K562 (cell line): Measurements from ENCODE around the gene HIPK2. TPM values are rescaled to one million over a fixed set of nuclear protein-coding genes. Genes with fewer than 3 reads are reported as not detected.

Experiments
- ATAC-seq: fragments of 200-7000 bp; cut with Tn5 transposase; 3 replicates; pipeline ENCODE4 v1.9.1; 2020; ENCODE audit warnings: moderate library complexity
- BruUV-seq: library from RNA; stranded (reverse); fragments of 400-500 nt; replicated peaks from 2 replicates; lab custom pipeline; 2021; lab: Mats Ljungman, UMichigan
- CTCF ChIA-PET: fragments of 300-600 bp; formaldehyde crosslinking; extraction: SDS; loops from one replicate; lab custom pipeline; 2021; ENCODE audit warnings: low intra/inter-chr PET ratio; lab: Yijun Ruan, JAX
- POLR2A ChIA-PET: fragments of 300-600, 350-650 bp; sonication (Branson Sonifier 250); formaldehyde crosslinking; extraction: SDS; loops from one replicate; lab custom pipeline; 2021; ENCODE audit warnings: antibody characterized with exemption, inconsistent platforms; lab: Yijun Ruan, JAX
- DNase-seq, 4 experiments: peaks; one replicate each; pipeline versions ENCODE4 v3.0.0 to v3.0.0-alpha.2; 2011 to 2018; ENCODE audit warnings: low spot score in 3 of 4, mixed read lengths in 3 of 4; ENCODE audit errors: extremely low read depth in 1 of 4
- FAIRE-seq: peaks from 2 replicates; lab custom pipeline; 2011; peaks lifted over from hg19 to GRCh38; lab: Jason Lieb, UNC
- H2AFZ ChIP-seq: 2 replicates; pipeline ENCODE4 v1.6.0; 2011; ENCODE audit warnings: low read depth, low read length, control low read depth, inconsistent platforms
- H3K27ac ChIP-seq: fragments of 200-600 bp; 3 replicates; pipeline ENCODE4 v1.8.0; 2011; ENCODE audit warnings: low read depth, mild to moderate bottlenecking, control low read depth, inconsistent platforms, low read length, moderate library complexity, mixed read lengths; ENCODE audit errors: extremely low read depth
- H3K27me3 ChIP-seq, 2 experiments: fragments of 300-600 bp in 1 of 2; 2 replicates in 1 of 2; 3 replicates in 1 of 2; pipeline versions ENCODE4 v1.6.0 to v1.8.0; 2011; ENCODE audit warnings: inconsistent platforms in 2 of 2, low read length in 2 of 2, mild to moderate bottlenecking in 1 of 2, mixed read lengths in 1 of 2, moderate library complexity in 1 of 2; ENCODE audit not compliant: control insufficient read depth in 2 of 2, insufficient read depth in 2 of 2
- H3K36me3 ChIP-seq: fragments of 300-600 bp; 3 replicates; pipeline ENCODE4 v1.8.0; 2011; ENCODE audit warnings: mild to moderate bottlenecking, low read length, inconsistent platforms; ENCODE audit not compliant: control insufficient read depth, insufficient read depth
- H3K4me1 ChIP-seq, 2 experiments: fragments of 200-600 bp in 1 of 2; replicated peaks in 1 of 2; 2 replicates in 1 of 2; 3 replicates in 1 of 2; pipeline versions ENCODE4 v1.5.1 to v1.8.0; 2011; ENCODE audit warnings: inconsistent platforms in 2 of 2, low read length in 2 of 2, mild to moderate bottlenecking in 1 of 2, mixed read lengths in 1 of 2, moderate library complexity in 1 of 2; ENCODE audit not compliant: control insufficient read depth in 2 of 2, insufficient read depth in 2 of 2
- H3K4me2 ChIP-seq: 2 replicates; pipeline ENCODE4 v1.6.1; 2011; ENCODE audit warnings: low read length, control low read depth, inconsistent platforms, mixed read lengths; ENCODE audit not compliant: insufficient read depth
- H3K4me3 ChIP-seq: fragments of 200-600 bp; sonication (generic), shearing (Covaris generic); 2 replicates; pipeline ENCODE4 v1.5.1; 2016; ENCODE audit warnings: control low read depth, inconsistent platforms
- H3K79me2 ChIP-seq: fragments of 200-600 bp; 3 replicates; pipeline ENCODE4 v1.8.0; 2011; ENCODE audit warnings: low read length, inconsistent platforms; ENCODE audit not compliant: control insufficient read depth, insufficient read depth
- H3K9ac ChIP-seq, 2 experiments: 2 replicates each; pipeline versions ENCODE4 v1.6.0 to v1.6.1; 2011; ENCODE audit warnings: low read depth in 2 of 2, low read length in 2 of 2, control low read depth in 1 of 2, inconsistent platforms in 1 of 2, mild to moderate bottlenecking in 1 of 2, mixed read lengths in 1 of 2; ENCODE audit not compliant: insufficient read depth in 1 of 2
- H3K9me1 ChIP-seq: one replicate; pipeline ENCODE4 v1.6.0; 2011; ENCODE audit warnings: inconsistent platforms, mild to moderate bottlenecking, low read length, moderate library complexity; ENCODE audit not compliant: control insufficient read depth, insufficient read depth
- H3K9me3 ChIP-seq: replicated peaks from 2 replicates; pipeline ENCODE4 v1.5.1; 2011; ENCODE audit warnings: low read depth, low read length, inconsistent platforms; ENCODE audit not compliant: control insufficient read depth, insufficient read depth
- H4K20me1 ChIP-seq: replicated peaks from 2 replicates; pipeline ENCODE4 v1.6.1; 2011; ENCODE audit warnings: low read length, inconsistent platforms, mixed read lengths; ENCODE audit not compliant: control insufficient read depth, insufficient read depth
- FOXJ2 ChIP-seq: fragments of 200-800 bp; sonication (Bioruptor generic); IDR thresholded peaks from 2 replicates; pipeline ENCODE4 v1.6.1; 2016; ENCODE audit warnings: missing genetic modification characterization, missing compliant biosample characterization
- HDAC6 ChIP-seq: IDR thresholded peaks from 2 replicates; pipeline ENCODE4 v1.6.1; 2012; ENCODE audit warnings: low read depth, mild to moderate bottlenecking, control low read depth, inconsistent platforms, low read length, moderate library complexity
- WGBS: fragments of 100-300 bp; shearing (Covaris generic); methylation state at CpG from one replicate; pipeline ENCODE4 v1.1.6; 2016; ENCODE audit warnings: low coverage, mixed read lengths; ENCODE audit not compliant: insufficient coverage; ENCODE audit errors: missing lambda C conversion rate; 5-methylcytosine and 5-hydroxymethylcytosine counted together
- in situ Hi-C: fragments of 300-500 bp; cut with MboI; formaldehyde crosslinking; loops from 4 replicates; pipeline ENCODE4 v1.15.0; 2018; ENCODE audit warnings: inconsistent platforms, mixed read lengths
- intact Hi-C: fragments of 100-400 bp; cut with micrococcal nuclease; formaldehyde crosslinking; loops from 2 replicates; pipeline ENCODE4 v1.14.2; 2022
- polyA plus RNA-seq, 8 experiments: library from polyadenylated mRNA; depleted of rRNA in 4 of 8; stranded (reverse) in 5 of 8; unstranded in 3 of 8; fragments of >200 nt; fragmentation: Nextera tagmentation in 2 of 8; fragmentation: Illumina TruSeq in 1 of 8; extraction: Ambion mirVana in 2 of 8; extraction: Trizol in 1 of 8; gene quantifications; 2 replicates each; pipeline versions ENCODE4 v1.2.1 to v1.2.3, GENCODE V29; 2011 to 2014; ENCODE audit warnings: inconsistent platforms in 1 of 8, missing spikeins in 1 of 8
- total RNA-seq, 7 experiments: library from RNA; depleted of rRNA in 6 of 7; stranded (reverse); fragments of >200 nt in 6 of 7; fragmentation: Illumina TruSeq in 2 of 7; extraction: Trizol in 2 of 7; gene quantifications; 2 replicates each; pipeline versions ENCODE4 v1.2.1 to v1.2.3, GENCODE V29; 2011 to 2021; ENCODE audit warnings: low replicate concordance in 1 of 7
- TF ChIP-seq, protein P1 (sequence below): IDR thresholded peaks from 3 replicates; pipeline ENCODE4 v1.6.1; 2011; ENCODE audit warnings: borderline replicate concordance, mild to moderate bottlenecking; ENCODE audit not compliant: insufficient read length, insufficient read depth
- TF ChIP-seq, protein P2 (sequence below): conservative IDR thresholded peaks from 2 replicates; pipeline ENCODE4 v1.6.1; 2011; ENCODE audit warnings: low read depth, mild to moderate bottlenecking, low read length; ENCODE audit not compliant: control insufficient read depth

The HIPK2 gene
- total and polyA plus RNA-seq, 9 of the 15 experiments (the other 6 are each of a cell fraction or from before 2014, with no cell fraction given) = 0.69 to 19.8 (median 5.1) TPM

- intact Hi-C loops = no loop called here
- Histone ChIP-seq H3K27ac (no peak overlapping the region), H2AFZ (no peak overlapping the region), H3K4me2 (no peak overlapping the region), H3K9me3 (no peaks in the 10 kb centered on the region; the same call in 1 of the 2 replicates), H3K9ac (no peak overlapping the region), H3K36me3 (no peaks in the 10 kb centered on the region), H3K9me1 (no peaks in the 10 kb centered on the region), H3K4me3 (no peak overlapping the region), H3K27me3 (peaks cover 35 to 62% of the 10 kb centered on the region in 2 experiments; a peak in 4 of 5 replicates), H4K20me1 (peaks cover 5% of the 10 kb centered on the region; the same call in 1 of the 2 replicates), H3K4me1 (peaks cover 0 to 15% of the 10 kb centered on the region in 2 experiments; a peak in 2 of 5 replicates), H3K79me2 (no peaks in the 10 kb centered on the region)
- in situ Hi-C loops = no loop called here
- ChIA-PET CTCF (no interaction called here), POLR2A (no interaction called here)
- DNase-seq = no peak
- no TSS peak for BruUV-seq
- TF ChIP-seq HDAC6 (0 out of 2 replicates have a peak, but pooled peaks have one; percentile 9), FOXJ2 (tag) (no peak)
- TF ChIP-seq, protein P1, sequence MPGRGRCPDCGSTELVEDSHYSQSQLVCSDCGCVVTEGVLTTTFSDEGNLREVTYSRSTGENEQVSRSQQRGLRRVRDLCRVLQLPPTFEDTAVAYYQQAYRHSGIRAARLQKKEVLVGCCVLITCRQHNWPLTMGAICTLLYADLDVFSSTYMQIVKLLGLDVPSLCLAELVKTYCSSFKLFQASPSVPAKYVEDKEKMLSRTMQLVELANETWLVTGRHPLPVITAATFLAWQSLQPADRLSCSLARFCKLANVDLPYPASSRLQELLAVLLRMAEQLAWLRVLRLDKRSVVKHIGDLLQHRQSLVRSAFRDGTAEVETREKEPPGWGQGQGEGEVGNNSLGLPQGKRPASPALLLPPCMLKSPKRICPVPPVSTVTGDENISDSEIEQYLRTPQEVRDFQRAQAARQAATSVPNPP = no peak
- TF ChIP-seq, protein P2, sequence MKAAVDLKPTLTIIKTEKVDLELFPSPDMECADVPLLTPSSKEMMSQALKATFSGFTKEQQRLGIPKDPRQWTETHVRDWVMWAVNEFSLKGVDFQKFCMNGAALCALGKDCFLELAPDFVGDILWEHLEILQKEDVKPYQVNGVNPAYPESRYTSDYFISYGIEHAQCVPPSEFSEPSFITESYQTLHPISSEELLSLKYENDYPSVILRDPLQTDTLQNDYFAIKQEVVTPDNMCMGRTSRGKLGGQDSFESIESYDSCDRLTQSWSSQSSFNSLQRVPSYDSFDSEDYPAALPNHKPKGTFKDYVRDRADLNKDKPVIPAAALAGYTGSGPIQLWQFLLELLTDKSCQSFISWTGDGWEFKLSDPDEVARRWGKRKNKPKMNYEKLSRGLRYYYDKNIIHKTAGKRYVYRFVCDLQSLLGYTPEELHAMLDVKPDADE = no peak
- no peak for ATAC-seq
- no peak for FAIRE-seq
- WGBS = 2% methylated on average over 8 of the region's 8 CpGs
Observed at GRCh38 chr7:139526578-139527544, 250.9 kb downstream of the HIPK2 start.
